GM23338 (cell line): ENCODE data around the gene NCAPH2. TPM values are rescaled to one million over a fixed set of nuclear protein-coding genes. Genes with fewer than 3 reads are reported as not detected.

Experiments
- ATAC-seq: fragments of 200-7000 bp; cut with Tn5 transposase; 3 replicates; pipeline ENCODE4 v1.9.1; 2020
- DNase-seq: peaks from one replicate; pipeline ENCODE4 v3.0.0-alpha.2; 2015; ENCODE audit warnings: low spot score
- H2AFZ ChIP-seq: fragments of 200-600 bp; sonication (generic); 2 replicates; pipeline ENCODE4 v1.8.0; 2016; ENCODE audit warnings: antibody characterized with exemption, mild to moderate bottlenecking, moderate library complexity
- H3F3A ChIP-seq: fragments of 200-600 bp; sonication (generic); replicated peaks from 2 replicates; pipeline ENCODE4 v1.8.0; 2017; ENCODE audit warnings: antibody characterized with exemption, mixed run types, low read depth
- H3K27ac ChIP-seq: fragments of 200-600 bp; sonication (generic); 2 replicates; pipeline ENCODE4 v1.6.1; 2016; ENCODE audit warnings: low read depth
- H3K27me3 ChIP-seq: fragments of 200-600 bp; sonication (generic); 2 replicates; pipeline ENCODE4 v1.8.0; 2016; ENCODE audit warnings: mild to moderate bottlenecking, mixed run types, moderate library complexity; ENCODE audit not compliant: insufficient read depth
- H3K36me3 ChIP-seq: fragments of 200-600 bp; sonication (generic); 2 replicates; pipeline ENCODE4 v1.8.0; 2016; ENCODE audit warnings: mild to moderate bottlenecking; ENCODE audit not compliant: insufficient read depth
- H3K4me1 ChIP-seq: fragments of 200-600 bp; sonication (generic); 2 replicates; pipeline ENCODE4 v1.8.0; 2016; ENCODE audit warnings: mild to moderate bottlenecking, moderate library complexity; ENCODE audit not compliant: insufficient read depth
- H3K4me2 ChIP-seq: fragments of 200-600 bp; sonication (generic); 2 replicates; pipeline ENCODE4 v1.7.1; 2017; ENCODE audit warnings: mixed run types
- H3K4me3 ChIP-seq: fragments of 200-600 bp; sonication (generic); 2 replicates; pipeline ENCODE4 v1.6.1; 2016; ENCODE audit warnings: mixed run types
- H3K79me2 ChIP-seq: fragments of 200-600 bp; sonication (generic); replicated peaks from 2 replicates; pipeline ENCODE4 v1.8.0; 2017; ENCODE audit warnings: mild to moderate bottlenecking; ENCODE audit not compliant: insufficient read depth
- H3K9me2 ChIP-seq: fragments of 200-600 bp; sonication (generic); 2 replicates; pipeline ENCODE4 v1.8.0; 2017; ENCODE audit not compliant: insufficient read depth
- H4K20me1 ChIP-seq: fragments of 200-600 bp; sonication (generic); replicated peaks from 2 replicates; pipeline ENCODE4 v1.8.0; 2017; ENCODE audit warnings: mild to moderate bottlenecking; ENCODE audit not compliant: insufficient read depth
- H3K27ac Mint-ChIP-seq: 2 replicates; pipeline ENCODE4 v1.8.0; 2020; ENCODE audit warnings: inconsistent platforms, mild to moderate bottlenecking, moderate library complexity, mixed read lengths
- H3K27me3 Mint-ChIP-seq: 3 replicates; pipeline ENCODE4 v1.8.0; 2022; ENCODE audit warnings: low read depth, mild to moderate bottlenecking, moderate library complexity, mixed read lengths, inconsistent platforms; ENCODE audit not compliant: insufficient read depth, poor library complexity
- H3K36me3 Mint-ChIP-seq: 3 replicates; pipeline ENCODE4 v1.8.0; 2021; ENCODE audit warnings: low read depth, mild to moderate bottlenecking, inconsistent platforms, moderate library complexity, mixed read lengths
- H3K4me1 Mint-ChIP-seq: 3 replicates; pipeline ENCODE4 v1.8.0; 2020; ENCODE audit warnings: mild to moderate bottlenecking, inconsistent platforms, mixed read lengths
- H3K4me3 Mint-ChIP-seq: 3 replicates; pipeline ENCODE4 v1.8.0; 2021; ENCODE audit warnings: moderate library complexity, mild to moderate bottlenecking, inconsistent platforms, mixed read lengths
- H3K9me3 Mint-ChIP-seq: 3 replicates; pipeline ENCODE4 v1.8.0; 2020; ENCODE audit warnings: moderate library complexity, mild to moderate bottlenecking, inconsistent platforms, mixed read lengths
- CREB1 ChIP-seq: fragments of 250-450 bp; sonication (Bioruptor Pico); IDR thresholded peaks from 2 replicates; pipeline ENCODE4 v1.5.0; 2020; ENCODE audit warnings: low read depth, mild to moderate bottlenecking, moderate library complexity
- EZH2 ChIP-seq: fragments of 200-600 bp; sonication (generic); IDR thresholded peaks from one replicate; pipeline ENCODE4 v1.8.0; 2017; ENCODE audit warnings: antibody characterized with exemption, mild to moderate bottlenecking, low read depth; ENCODE audit not compliant: unreplicated experiment
- EZH2phosphoT487 ChIP-seq: fragments of 200-600 bp; sonication (generic); IDR thresholded peaks from one replicate; pipeline ENCODE4 v1.8.1; 2018; ENCODE audit warnings: antibody characterized with exemption; ENCODE audit not compliant: unreplicated experiment
- JUNB ChIP-seq: IDR thresholded peaks from one replicate; pipeline ENCODE4 v1.6.1; 2016; ENCODE audit warnings: antibody characterized with exemption; ENCODE audit not compliant: unreplicated experiment
- NANOG ChIP-seq: IDR thresholded peaks from 2 replicates; pipeline ENCODE4 v1.6.1; 2016; ENCODE audit warnings: antibody characterized with exemption, borderline replicate concordance
- POLR2AphosphoS5 ChIP-seq: IDR thresholded peaks from 2 replicates; pipeline ENCODE4 v1.6.1; 2016; ENCODE audit warnings: antibody characterized with exemption, low read depth
- STAT1 ChIP-seq: IDR thresholded peaks from one replicate; pipeline ENCODE4 v1.6.1; 2016; ENCODE audit warnings: antibody characterized with exemption; ENCODE audit not compliant: unreplicated experiment
- ZNF114 ChIP-seq: fragments of 250-450 bp; sonication (Bioruptor Pico); IDR thresholded peaks from 2 replicates; pipeline ENCODE4 v1.5.0; 2020; ENCODE audit warnings: mild to moderate bottlenecking, moderate library complexity
- ZNF331 ChIP-seq: fragments of 250-450 bp; sonication (Bioruptor Pico); IDR thresholded peaks from 2 replicates; pipeline ENCODE4 v1.5.0; 2020; ENCODE audit warnings: low read depth, mild to moderate bottlenecking, moderate library complexity
- polyA plus RNA-seq: library from polyadenylated mRNA; unstranded; fragments of >200 nt; fragmentation: Nextera tagmentation; extraction: Ambion mirVana; gene quantifications from 2 replicates; pipeline ENCODE4 v1.2.1, GENCODE V29; 2016
- total RNA-seq: library from RNA; depleted of rRNA; stranded (reverse); fragments of >200 nt; shearing (Covaris generic); gene quantifications from 2 replicates; pipeline ENCODE4 v1.2.3, GENCODE V29; 2014
- TF ChIP-seq, protein P1 (sequence below): IDR thresholded peaks from one replicate; pipeline ENCODE4 v1.6.1; 2018; ENCODE audit warnings: antibody characterized with exemption; ENCODE audit not compliant: unreplicated experiment
- TF ChIP-seq, protein P2 (sequence below), 2 experiments: fragments of 200-600 bp in 1 of 2; sonication (generic) in 1 of 2; conservative IDR thresholded peaks; 2 replicates each; pipeline versions ENCODE4 v1.5.1 to v1.6.1; 2016 to 2017; ENCODE audit warnings: antibody characterized with exemption in 2 of 2, low read depth in 2 of 2, mild to moderate bottlenecking in 2 of 2, moderate library complexity in 1 of 2
- TF ChIP-seq, protein P3 (sequence below): fragments of 250-450 bp; sonication (Bioruptor Pico); IDR thresholded peaks from 2 replicates; pipeline ENCODE4 v1.5.0; 2020; ENCODE audit warnings: mild to moderate bottlenecking, moderate library complexity
- TF ChIP-seq, protein P4 (sequence below): IDR thresholded peaks from 2 replicates; pipeline ENCODE4 v1.6.1; 2016; ENCODE audit warnings: antibody characterized with exemption

Gene NCAPH2
- total and polyA plus RNA-seq, 2 experiments from 2014 or later = 52.2 to 76.1 TPM

DNA sequence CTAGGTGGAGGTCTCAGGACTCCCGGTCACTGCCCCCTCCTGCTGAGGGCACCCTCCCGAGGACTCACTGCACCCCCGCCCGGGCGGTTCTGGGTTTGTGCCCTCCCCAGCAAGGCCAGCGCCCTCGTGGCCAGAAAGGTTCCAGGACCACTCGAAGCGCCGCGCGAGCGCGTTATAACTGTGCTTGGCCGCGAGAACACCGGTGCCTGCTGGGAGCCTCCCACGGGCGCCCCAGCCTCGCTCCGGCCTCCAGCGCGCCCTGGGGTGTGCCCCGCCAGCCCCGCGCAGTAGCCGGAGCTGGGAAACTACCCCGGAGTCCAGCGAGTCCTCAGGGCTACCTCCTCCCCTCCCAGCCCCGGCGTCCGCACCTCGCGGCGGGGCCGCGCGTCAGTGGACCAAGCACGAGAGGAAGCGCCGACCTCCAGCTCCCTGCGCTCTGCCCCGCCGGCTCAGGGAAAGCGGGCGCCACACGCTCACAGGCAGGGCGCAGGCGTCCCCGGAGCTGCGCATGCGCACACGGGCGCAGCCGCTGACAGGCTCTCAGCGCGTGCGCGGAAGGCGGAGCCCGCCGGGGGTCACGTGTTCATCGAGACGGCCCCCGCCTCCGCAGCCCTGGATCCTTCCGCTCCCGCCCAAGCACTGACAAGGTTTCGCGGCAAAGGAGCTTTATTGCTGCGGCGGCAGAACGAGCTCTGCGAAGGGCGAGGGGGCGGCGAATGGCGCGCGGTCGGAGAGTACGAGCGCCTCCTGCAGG, 17.3 kb downstream of the NCAPH2 start, which contains the start of gene SCO2:
Gene SCO2 (minus strand): TSS at position 495 of the 754 bp plus-strand sequence. CDS start 1,187 bp downstream, outside the sequence.
- Histone ChIP-seq H3F3A (peaks cover 4% of the 10 kb centered on the region), H3K79me2 (no peaks in the 10 kb centered on the region), H2AFZ (peak within 1 kb of the TSS; percentile 14; the same call in 1 of the 2 replicates), H3K27ac (no peak within 1 kb of the TSS), H3K4me1 (no peaks in the 10 kb centered on the region; the same call in 1 of the 2 replicates), H3K27me3 (peaks cover 37% of the 10 kb centered on the region), H3K9me2 (no peaks in the 10 kb centered on the region), H3K4me2 (peak within 1 kb of the TSS; percentile 94), H3K36me3 (no peaks in the 10 kb centered on the region), H4K20me1 (no peaks in the 10 kb centered on the region; the same call in 1 of the 2 replicates), H3K4me3 (peak within 1 kb of the TSS; percentile 84)
- DNase-seq = peak; percentile 97
- ATAC-seq = peak; percentile 57
- peak within 1 kb of the TSS; percentile 89 for H3K4me3 Mint-ChIP-seq
- peaks cover 39% of the 10 kb centered on the region for H3K27me3 Mint-ChIP-seq
- H3K4me1 Mint-ChIP-seq = peaks cover 11% of the 10 kb centered on the region
- peak within 1 kb of the TSS; percentile 78 for H3K27ac Mint-ChIP-seq
- peaks cover 4% of the 10 kb centered on the region; the same call in 2 of the 3 replicates for H3K9me3 Mint-ChIP-seq
- H3K36me3 Mint-ChIP-seq = peaks cover 9% of the 10 kb centered on the region
- TF ChIP-seq, protein P1, sequence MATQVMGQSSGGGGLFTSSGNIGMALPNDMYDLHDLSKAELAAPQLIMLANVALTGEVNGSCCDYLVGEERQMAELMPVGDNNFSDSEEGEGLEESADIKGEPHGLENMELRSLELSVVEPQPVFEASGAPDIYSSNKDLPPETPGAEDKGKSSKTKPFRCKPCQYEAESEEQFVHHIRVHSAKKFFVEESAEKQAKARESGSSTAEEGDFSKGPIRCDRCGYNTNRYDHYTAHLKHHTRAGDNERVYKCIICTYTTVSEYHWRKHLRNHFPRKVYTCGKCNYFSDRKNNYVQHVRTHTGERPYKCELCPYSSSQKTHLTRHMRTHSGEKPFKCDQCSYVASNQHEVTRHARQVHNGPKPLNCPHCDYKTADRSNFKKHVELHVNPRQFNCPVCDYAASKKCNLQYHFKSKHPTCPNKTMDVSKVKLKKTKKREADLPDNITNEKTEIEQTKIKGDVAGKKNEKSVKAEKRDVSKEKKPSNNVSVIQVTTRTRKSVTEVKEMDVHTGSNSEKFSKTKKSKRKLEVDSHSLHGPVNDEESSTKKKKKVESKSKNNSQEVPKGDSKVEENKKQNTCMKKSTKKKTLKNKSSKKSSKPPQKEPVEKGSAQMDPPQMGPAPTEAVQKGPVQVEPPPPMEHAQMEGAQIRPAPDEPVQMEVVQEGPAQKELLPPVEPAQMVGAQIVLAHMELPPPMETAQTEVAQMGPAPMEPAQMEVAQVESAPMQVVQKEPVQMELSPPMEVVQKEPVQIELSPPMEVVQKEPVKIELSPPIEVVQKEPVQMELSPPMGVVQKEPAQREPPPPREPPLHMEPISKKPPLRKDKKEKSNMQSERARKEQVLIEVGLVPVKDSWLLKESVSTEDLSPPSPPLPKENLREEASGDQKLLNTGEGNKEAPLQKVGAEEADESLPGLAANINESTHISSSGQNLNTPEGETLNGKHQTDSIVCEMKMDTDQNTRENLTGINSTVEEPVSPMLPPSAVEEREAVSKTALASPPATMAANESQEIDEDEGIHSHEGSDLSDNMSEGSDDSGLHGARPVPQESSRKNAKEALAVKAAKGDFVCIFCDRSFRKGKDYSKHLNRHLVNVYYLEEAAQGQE = no peak
- TF ChIP-seq, protein P2, sequence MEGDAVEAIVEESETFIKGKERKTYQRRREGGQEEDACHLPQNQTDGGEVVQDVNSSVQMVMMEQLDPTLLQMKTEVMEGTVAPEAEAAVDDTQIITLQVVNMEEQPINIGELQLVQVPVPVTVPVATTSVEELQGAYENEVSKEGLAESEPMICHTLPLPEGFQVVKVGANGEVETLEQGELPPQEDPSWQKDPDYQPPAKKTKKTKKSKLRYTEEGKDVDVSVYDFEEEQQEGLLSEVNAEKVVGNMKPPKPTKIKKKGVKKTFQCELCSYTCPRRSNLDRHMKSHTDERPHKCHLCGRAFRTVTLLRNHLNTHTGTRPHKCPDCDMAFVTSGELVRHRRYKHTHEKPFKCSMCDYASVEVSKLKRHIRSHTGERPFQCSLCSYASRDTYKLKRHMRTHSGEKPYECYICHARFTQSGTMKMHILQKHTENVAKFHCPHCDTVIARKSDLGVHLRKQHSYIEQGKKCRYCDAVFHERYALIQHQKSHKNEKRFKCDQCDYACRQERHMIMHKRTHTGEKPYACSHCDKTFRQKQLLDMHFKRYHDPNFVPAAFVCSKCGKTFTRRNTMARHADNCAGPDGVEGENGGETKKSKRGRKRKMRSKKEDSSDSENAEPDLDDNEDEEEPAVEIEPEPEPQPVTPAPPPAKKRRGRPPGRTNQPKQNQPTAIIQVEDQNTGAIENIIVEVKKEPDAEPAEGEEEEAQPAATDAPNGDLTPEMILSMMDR (conservative IDR thresholded peaks at IDR 0.05; ENCODE audit: low read depth in 2 of 2) = peak; percentile 38 to 52
- no peak for TF ChIP-seq NANOG
- TF ChIP-seq ZNF331 (CRISPR knock-in tag) = no peak
- TF ChIP-seq STAT1 = no peak
- no peak for TF ChIP-seq ZNF114 (CRISPR knock-in tag)
- TF ChIP-seq CREB1 (CRISPR knock-in tag) = peak; percentile 28; the same call in 1 of the 2 replicates
- TF ChIP-seq POLR2AphosphoS5 = peak; percentile 82
- TF ChIP-seq, protein P3, sequence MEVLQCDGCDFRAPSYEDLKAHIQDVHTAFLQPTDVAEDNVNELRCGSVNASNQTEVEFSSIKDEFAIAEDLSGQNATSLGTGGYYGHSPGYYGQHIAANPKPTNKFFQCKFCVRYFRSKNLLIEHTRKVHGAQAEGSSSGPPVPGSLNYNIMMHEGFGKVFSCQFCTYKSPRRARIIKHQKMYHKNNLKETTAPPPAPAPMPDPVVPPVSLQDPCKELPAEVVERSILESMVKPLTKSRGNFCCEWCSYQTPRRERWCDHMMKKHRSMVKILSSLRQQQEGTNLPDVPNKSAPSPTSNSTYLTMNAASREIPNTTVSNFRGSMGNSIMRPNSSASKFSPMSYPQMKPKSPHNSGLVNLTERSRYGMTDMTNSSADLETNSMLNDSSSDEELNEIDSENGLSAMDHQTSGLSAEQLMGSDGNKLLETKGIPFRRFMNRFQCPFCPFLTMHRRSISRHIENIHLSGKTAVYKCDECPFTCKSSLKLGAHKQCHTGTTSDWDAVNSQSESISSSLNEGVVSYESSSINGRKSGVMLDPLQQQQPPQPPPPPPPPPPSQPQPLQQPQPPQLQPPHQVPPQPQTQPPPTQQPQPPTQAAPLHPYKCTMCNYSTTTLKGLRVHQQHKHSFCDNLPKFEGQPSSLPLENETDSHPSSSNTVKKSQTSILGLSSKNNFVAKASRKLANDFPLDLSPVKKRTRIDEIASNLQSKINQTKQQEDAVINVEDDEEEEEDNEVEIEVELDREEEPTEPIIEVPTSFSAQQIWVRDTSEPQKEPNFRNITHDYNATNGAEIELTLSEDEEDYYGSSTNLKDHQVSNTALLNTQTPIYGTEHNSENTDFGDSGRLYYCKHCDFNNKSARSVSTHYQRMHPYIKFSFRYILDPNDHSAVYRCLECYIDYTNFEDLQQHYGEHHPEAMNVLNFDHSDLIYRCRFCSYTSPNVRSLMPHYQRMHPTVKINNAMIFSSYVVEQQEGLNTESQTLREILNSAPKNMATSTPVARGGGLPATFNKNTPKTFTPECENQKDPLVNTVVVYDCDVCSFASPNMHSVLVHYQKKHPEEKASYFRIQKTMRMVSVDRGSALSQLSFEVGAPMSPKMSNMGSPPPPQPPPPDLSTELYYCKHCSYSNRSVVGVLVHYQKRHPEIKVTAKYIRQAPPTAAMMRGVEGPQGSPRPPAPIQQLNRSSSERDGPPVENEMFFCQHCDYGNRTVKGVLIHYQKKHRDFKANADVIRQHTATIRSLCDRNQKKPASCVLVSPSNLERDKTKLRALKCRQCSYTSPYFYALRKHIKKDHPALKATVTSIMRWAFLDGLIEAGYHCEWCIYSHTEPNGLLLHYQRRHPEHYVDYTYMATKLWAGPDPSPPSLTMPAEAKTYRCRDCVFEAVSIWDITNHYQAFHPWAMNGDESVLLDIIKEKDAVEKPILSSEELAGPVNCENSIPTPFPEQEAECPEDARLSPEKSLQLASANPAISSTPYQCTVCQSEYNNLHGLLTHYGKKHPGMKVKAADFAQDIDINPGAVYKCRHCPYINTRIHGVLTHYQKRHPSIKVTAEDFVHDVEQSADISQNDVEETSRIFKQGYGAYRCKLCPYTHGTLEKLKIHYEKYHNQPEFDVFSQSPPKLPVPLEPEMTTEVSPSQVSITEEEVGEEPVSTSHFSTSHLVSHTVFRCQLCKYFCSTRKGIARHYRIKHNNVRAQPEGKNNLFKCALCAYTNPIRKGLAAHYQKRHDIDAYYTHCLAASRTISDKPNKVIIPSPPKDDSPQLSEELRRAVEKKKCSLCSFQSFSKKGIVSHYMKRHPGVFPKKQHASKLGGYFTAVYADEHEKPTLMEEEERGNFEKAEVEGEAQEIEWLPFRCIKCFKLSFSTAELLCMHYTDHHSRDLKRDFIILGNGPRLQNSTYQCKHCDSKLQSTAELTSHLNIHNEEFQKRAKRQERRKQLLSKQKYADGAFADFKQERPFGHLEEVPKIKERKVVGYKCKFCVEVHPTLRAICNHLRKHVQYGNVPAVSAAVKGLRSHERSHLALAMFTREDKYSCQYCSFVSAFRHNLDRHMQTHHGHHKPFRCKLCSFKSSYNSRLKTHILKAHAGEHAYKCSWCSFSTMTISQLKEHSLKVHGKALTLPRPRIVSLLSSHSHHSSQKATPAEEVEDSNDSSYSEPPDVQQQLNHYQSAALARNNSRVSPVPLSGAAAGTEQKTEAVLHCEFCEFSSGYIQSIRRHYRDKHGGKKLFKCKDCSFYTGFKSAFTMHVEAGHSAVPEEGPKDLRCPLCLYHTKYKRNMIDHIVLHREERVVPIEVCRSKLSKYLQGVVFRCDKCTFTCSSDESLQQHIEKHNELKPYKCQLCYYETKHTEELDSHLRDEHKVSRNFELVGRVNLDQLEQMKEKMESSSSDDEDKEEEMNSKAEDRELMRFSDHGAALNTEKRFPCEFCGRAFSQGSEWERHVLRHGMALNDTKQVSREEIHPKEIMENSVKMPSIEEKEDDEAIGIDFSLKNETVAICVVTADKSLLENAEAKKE (CRISPR knock-in tag) = no peak
- no peak for TF ChIP-seq JUNB
- TF ChIP-seq, protein P4, sequence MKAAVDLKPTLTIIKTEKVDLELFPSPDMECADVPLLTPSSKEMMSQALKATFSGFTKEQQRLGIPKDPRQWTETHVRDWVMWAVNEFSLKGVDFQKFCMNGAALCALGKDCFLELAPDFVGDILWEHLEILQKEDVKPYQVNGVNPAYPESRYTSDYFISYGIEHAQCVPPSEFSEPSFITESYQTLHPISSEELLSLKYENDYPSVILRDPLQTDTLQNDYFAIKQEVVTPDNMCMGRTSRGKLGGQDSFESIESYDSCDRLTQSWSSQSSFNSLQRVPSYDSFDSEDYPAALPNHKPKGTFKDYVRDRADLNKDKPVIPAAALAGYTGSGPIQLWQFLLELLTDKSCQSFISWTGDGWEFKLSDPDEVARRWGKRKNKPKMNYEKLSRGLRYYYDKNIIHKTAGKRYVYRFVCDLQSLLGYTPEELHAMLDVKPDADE = 0 out of 2 replicates have a peak, but pooled peaks have one; percentile 6
- TF ChIP-seq EZH2 = no peak
- TF ChIP-seq EZH2phosphoT487 = no peak
